Astrocyte of the cerebellum (primary cell): ENCODE results near the gene KLHL13.

Experiments
- DNase-seq: peaks from one replicate; pipeline ENCODE4 v3.0.0-alpha.2; 2011; ENCODE audit warnings: low read depth
- H3K4me3 ChIP-seq: 2 replicates; pipeline ENCODE4 v1.5.1; 2011; ENCODE audit warnings: mild to moderate bottlenecking, low read depth, low read length, moderate library complexity
- in situ Hi-C: cut with HindIII; loops from 2 replicates; pipeline ENCODE4 v1.10.0; 2017; ENCODE audit warnings: low sequenced_read_pairs
- TF ChIP-seq, protein P1 (sequence below): IDR thresholded peaks from 2 replicates; pipeline ENCODE4 v1.5.1; 2012; ENCODE audit warnings: low read length, low read depth, moderate library complexity, mild to moderate bottlenecking; ENCODE audit errors: missing control alignments

The KLHL13 gene

DNA sequence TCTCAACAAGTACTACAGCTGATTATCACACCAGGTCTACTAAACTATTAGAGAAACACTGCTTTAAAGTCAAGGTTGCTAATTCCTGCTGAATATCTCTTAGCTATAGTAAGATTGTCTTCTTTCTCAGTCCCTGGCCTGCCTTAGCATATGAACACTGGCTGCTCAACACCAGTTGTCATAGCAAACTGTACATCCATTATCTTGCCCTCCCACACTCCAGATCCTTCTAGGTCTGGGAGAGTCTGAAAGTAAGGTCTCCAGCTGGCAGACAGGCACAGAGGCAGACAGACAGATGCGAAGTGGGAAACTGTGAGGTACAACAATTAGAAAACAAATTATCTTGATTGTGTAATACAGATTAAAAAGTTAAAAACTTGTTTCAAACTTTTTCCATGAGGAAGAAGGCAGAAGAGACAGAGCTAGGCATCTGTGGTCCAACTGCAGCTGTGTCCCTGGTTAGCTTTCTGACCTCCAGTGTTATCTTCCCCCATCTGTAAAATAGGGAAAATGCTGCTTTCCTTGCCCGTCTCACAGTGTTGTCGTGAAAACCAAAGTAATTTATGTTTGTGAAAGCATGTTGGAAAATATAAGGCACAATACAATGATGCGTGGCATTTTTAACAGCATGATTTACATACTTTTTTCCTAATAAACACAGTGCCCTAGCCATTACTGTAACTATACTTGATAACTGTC lies 133.8 kb downstream of the KLHL13 start:
- TF ChIP-seq, protein P1, sequence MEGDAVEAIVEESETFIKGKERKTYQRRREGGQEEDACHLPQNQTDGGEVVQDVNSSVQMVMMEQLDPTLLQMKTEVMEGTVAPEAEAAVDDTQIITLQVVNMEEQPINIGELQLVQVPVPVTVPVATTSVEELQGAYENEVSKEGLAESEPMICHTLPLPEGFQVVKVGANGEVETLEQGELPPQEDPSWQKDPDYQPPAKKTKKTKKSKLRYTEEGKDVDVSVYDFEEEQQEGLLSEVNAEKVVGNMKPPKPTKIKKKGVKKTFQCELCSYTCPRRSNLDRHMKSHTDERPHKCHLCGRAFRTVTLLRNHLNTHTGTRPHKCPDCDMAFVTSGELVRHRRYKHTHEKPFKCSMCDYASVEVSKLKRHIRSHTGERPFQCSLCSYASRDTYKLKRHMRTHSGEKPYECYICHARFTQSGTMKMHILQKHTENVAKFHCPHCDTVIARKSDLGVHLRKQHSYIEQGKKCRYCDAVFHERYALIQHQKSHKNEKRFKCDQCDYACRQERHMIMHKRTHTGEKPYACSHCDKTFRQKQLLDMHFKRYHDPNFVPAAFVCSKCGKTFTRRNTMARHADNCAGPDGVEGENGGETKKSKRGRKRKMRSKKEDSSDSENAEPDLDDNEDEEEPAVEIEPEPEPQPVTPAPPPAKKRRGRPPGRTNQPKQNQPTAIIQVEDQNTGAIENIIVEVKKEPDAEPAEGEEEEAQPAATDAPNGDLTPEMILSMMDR, result no peak
- H3K4me3 ChIP-seq, result no peak overlapping the region
- in situ Hi-C loops, result no loop called here
- no peak for DNase-seq

DNA sequence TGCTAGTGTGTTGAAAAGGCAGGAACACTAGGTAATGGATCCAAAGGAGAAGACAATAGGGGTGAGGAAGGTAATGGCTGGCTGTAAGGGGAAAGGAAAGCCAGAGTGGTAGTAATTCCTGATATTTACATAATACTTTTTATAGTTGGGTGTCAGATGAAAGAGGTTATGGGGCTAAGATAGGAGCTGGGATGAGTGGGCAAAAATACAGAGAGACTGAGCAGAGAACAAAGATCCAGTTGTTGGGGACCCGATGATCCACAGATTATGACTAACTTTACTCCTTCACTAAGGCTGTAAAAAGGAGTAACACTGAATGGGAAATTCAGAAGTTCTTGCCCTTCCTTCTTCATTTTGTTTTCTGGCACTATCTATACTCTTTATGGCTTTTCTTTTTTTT lies 138.2 kb downstream of the KLHL13 start:
- in situ Hi-C loops, result no loop called here
- TF ChIP-seq, protein P1, result no peak
- no peak overlapping the region for H3K4me3 ChIP-seq
- no peak for DNase-seq

GRCh38 chrX:117977526-117977925 lies 139.1 kb downstream of the KLHL13 start:
- TF ChIP-seq, protein P1, result no peak
- no peak for DNase-seq
- no peak overlapping the region for H3K4me3 ChIP-seq
- in situ Hi-C loops, result no loop called here

GRCh38 chrX:117973110-117973807 lies 143.4 kb downstream of the KLHL13 start:
- no peak overlapping the region for H3K4me3 ChIP-seq
- in situ Hi-C loops, result no loop called here
- DNase-seq, result no peak
- TF ChIP-seq, protein P1, result no peak

- TF ChIP-seq, protein P1, result no peak
- H3K4me3 ChIP-seq, result no peak overlapping the region
- in situ Hi-C loops, result no loop called here
- DNase-seq, result no peak
Measured at GRCh38 chrX:117972711-117973109, 143.9 kb downstream of the KLHL13 start.

DNA sequence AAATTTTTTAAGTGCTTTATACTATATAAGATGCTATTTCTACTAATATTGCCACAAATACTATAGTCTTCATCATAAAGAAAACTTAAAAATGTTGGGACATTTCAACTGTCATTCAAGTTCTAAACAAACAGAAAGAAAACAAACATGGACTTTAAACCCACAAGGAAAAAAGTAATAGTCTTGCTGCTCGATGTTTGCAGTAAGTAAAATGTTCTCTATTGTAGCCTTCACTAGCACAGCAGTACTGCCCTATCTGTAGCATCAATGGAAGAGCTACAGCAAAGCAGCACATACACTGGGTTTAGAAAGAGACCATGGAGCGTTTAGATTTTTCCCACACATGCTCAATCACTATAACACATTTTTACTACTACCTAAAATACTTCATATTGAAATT lies 146.8 kb downstream of the KLHL13 start:
- TF ChIP-seq, protein P1, result no peak
- in situ Hi-C loops, result no loop called here
- no peak overlapping the region for H3K4me3 ChIP-seq
- DNase-seq, result no peak
